GM18526 (cell line): ENCODE measurements around the gene CD58.

Experiments
- POLR2A ChIP-seq: IDR thresholded peaks from 3 replicates; pipeline ENCODE4 v1.6.1; 2011; ENCODE audit not compliant: insufficient read length; ENCODE audit errors: extremely low read depth

The CD58 gene

GRCh38 chr1:116556289-116557006 lies 14.4 kb downstream of the CD58 start:
- peak; percentile 44 for TF ChIP-seq POLR2A

DNA sequence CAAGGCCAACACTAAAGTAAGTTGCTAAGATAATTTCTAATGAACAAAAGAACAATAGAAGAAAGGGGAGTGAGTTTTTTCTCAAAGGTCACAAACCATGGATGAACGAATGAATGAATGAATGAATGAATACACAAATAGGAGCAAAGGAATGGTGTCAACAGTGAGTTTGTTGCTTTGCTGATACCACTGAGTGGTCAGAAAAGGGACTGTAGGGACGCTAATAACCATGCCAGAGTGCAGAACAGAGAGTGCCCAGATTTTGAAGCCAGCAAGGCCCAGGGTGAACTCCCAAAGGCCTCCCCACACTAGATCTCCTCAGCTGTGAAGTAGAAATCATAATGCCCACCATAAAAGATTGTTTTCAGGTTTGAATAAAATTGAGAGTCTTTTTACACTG lies 15.9 kb downstream of the CD58 start:
- no peak for TF ChIP-seq POLR2A

DNA sequence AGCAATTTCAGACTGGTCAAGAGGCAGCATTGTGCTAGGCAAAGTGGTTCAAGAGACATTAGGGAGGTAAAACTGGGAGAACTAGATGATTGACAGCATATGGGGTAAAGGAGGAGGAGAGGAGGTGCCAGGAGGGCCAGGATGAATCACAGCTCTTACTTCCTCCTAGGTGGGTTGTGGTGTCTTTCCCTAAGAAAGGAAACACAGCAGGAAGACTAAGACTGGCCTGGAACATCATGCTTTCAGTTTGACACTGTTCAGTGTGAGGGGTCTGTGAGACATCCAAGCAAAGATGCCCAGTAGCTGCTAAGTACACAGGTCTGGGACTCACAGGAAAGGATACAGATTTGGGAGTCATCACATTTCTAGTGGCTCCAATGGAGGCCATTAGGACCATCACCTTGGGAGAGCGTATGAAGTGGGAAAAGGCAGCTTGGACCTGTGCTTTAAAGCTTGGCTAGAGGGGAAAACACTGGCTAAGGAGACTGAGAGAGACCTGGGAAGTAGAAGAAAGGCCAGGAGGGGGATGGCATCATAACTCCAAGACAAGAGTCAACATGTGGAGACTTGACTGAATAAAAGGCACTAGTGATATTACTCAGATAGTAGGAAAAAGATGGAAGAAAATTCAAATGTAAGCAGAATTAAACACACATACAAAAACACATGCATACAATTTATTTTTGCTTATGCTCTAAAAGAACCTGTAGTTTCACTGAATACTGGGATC lies 17.3 kb downstream of the CD58 start:
- TF ChIP-seq POLR2A, result no peak

- TF ChIP-seq POLR2A, result no peak
These were observed 24.4 kb downstream of the CD58 start for GRCh38 chr1:116546354-116546977.

GRCh38 chr1:116545359-116545705 lies 25.5 kb downstream of the CD58 start:
- TF ChIP-seq POLR2A, result no peak

DNA sequence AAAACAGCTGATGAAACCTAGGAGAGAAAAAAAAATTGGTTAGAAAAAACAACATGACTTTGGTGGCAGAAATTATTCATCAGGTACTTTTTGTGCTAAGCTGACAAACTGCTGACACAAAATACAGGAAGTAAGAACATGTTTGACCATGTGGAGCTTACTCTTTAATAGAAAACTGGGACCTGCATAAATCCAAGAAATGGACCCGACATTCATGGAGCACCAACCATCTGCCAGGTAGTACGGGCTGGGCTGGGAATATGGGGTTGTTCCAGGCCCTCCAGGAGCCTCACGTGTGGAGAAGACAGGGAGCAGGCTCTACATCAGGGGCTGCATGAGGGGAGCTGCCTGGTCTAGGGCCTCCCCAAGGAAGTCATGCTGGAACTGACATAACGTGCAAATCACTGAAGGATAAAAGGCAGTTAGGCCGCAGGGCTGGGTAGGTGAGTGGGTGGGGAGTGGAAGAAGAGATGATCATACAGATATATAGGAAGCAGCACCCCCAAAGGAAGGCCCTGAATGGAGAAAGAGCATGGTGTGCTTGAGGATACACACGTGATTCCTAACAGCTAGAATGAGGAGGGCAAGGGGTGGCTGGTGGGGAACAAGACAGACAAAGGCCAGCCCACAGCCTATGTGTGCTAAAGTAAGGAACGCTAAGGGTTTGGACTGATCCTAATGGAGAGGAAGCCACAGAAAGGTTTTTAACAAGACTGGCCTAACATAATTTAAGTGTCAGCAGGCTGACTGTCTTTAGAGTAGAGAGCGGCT lies 26.1 kb downstream of the CD58 start:
- TF ChIP-seq POLR2A, result peak; percentile 15

DNA sequence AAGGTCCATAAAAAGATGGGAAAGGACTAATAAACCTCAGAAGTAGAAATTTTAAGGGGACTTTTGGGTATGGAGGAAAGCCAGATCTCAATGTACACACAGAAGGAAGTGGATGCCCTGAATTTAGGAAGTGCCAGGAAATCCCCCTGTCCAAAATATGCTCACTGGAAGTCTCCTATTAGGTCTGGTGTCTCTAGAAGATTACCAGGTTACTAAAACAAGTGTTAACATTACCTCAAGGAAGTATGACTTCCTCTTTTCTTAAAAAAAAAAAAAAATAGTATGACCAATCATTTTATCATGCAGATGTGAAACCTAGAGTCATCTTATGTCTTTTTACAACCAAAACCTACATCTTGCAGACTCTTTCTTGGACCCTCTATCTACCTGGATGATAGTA lies 30.7 kb downstream of the CD58 start:
- TF ChIP-seq POLR2A, result peak; percentile 16

GRCh38 chr1:116538544-116538943 lies 32.3 kb downstream of the CD58 start:
- no peak for TF ChIP-seq POLR2A

GRCh38 chr1:116537898-116538297 lies 32.9 kb downstream of the CD58 start:
- no peak for TF ChIP-seq POLR2A

DNA sequence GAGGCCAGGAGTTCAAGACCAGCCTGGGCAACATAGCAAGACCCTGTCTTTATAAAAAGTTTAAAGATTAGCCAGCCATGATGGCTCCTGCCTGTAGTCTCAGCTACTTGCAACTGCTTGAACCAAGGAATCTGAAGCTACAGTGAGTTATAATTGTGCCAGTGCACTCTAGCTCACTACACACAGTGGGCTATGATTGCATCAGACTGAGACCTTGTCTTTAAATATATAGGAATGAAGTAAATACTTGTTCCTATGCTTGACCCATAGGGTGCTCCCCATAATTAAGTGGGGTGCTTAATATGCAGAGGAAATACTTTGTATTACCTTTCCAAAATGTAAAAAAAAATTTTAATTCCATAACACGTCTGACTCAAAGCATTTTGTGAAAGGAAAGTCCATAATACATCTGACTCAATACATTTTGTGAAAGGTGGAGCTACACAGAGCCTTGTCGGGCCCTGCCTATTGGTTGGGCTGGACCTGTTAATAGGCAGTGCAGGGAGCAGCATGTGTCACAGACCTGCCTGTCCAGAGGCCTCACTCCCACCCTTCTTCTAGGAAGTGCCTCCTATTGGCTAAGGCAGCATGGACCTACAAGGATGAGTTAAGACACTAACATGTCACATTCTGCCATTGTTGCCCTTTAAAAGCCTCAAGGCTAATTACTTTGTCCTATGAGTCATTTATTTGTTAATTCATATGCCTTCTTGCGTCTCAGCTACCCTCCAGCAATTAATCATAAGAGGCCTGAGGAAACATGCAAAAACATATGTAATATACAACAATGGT lies 33.6 kb downstream of the CD58 start:
- no peak for TF ChIP-seq POLR2A

- TF ChIP-seq POLR2A, result no peak
These were observed 36.6 kb downstream of the CD58 start for GRCh38 chr1:116534014-116534739.

DNA sequence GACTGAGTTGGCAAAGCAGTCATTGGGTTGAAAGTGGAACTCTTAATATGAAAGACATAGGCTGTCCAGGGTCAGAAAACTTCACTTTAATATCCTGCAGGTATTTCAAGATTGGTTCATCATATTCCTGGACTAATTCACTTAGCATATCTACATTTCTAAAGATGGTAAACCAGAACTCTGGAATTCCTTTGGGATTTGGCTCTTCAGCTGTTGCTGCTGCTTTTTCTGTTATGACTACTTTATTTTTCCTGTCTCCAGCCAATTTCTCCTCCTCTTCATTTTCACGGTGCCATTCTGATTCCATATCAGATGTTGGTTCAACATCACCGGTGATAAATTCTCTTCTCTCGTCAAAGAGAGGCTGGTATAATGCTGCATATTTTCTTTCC lies 37.4 kb downstream of the CD58 start:
- TF ChIP-seq POLR2A, result no peak

GRCh38 chr1:116532671-116533428 lies 38.0 kb downstream of the CD58 start:
- TF ChIP-seq POLR2A, result no peak
